NCI-H1092 (cell line): ENCODE results near the gene RAC2.

Source experiments
- DNase-seq: peaks from one replicate; lab custom pipeline; 2025; lab: John Stamatoyannopoulos, UW

Gene RAC2

GRCh38 chr22:37244114-37244921 lies at the start of gene RAC2:
Gene RAC2, minus strand, starts transcription at chr22:37244269. Its CDS starts 121 bp downstream, at chr22:37244148.
- DNase-seq, result no peak

GRCh38 chr22:37293172-37293571 lies 49.1 kb upstream of the RAC2 start:
- DNase-seq, result no peak

- DNase-seq, result no peak
These were observed 48.6 kb upstream of the RAC2 start for GRCh38 chr22:37292641-37293040.

GRCh38 chr22:37291559-37292298 lies 47.7 kb upstream of the RAC2 start:
- DNase-seq, result no peak

- DNase-seq, result no peak
These were observed 46.7 kb upstream of the RAC2 start for GRCh38 chr22:37290737-37291136.

GRCh38 chr22:37289156-37289735 lies 45.2 kb upstream of the RAC2 start:
- DNase-seq, result no peak

- DNase-seq, result no peak
These were observed 44.5 kb upstream of the RAC2 start for GRCh38 chr22:37288521-37288920.

GRCh38 chr22:37287550-37287951 lies 43.5 kb upstream of the RAC2 start:
- DNase-seq, result no peak

- no peak for DNase-seq
These were observed 41.9 kb upstream of the RAC2 start for GRCh38 chr22:37285937-37286336.

- DNase-seq, result no peak
These were observed 40.8 kb upstream of the RAC2 start for GRCh38 chr22:37284805-37285355.

- DNase-seq, result no peak
These were observed 40.2 kb upstream of the RAC2 start for GRCh38 chr22:37284126-37284804.

- DNase-seq, result no peak
These were observed 39.4 kb upstream of the RAC2 start for GRCh38 chr22:37283393-37283937.

- no peak for DNase-seq
These were observed 38.3 kb upstream of the RAC2 start, which contains the start of gene CYTH4 for GRCh38 chr22:37282385-37282677. Gene CYTH4, plus strand, starts transcription at chr22:37282508. Its CDS starts 62 bp downstream, at chr22:37282570.

GRCh38 chr22:37281646-37282384 lies 37.7 kb upstream of the RAC2 start:
- DNase-seq, result no peak

GRCh38 chr22:37281195-37281594 lies 37.1 kb upstream of the RAC2 start:
- no peak for DNase-seq

- no peak for DNase-seq
These were observed 36.6 kb upstream of the RAC2 start for GRCh38 chr22:37280718-37281117.

GRCh38 chr22:37279331-37280181 lies 35.5 kb upstream of the RAC2 start:
- no peak for DNase-seq

- no peak for DNase-seq
These were observed 34.2 kb upstream of the RAC2 start for GRCh38 chr22:37278261-37278660.

GRCh38 chr22:37277384-37277783 lies 33.3 kb upstream of the RAC2 start:
- DNase-seq, result no peak

GRCh38 chr22:37276776-37277175 lies 32.7 kb upstream of the RAC2 start:
- no peak for DNase-seq
